HepG2 (cell line): Measurements from ENCODE around the gene ZFHX3. TPM values are rescaled to one million over a fixed set of nuclear protein-coding genes. Genes with fewer than 3 reads are reported as not detected.

Experiments used
- DPF2 ChIP-seq: sonication (generic); formaldehyde crosslinking; IDR thresholded peaks from 2 replicates; pipeline ENCODE4 v1.4.0; 2020; ENCODE audit warnings: mild to moderate bottlenecking, low read depth, missing genetic modification reagents, borderline replicate concordance
- ETV6 ChIP-seq: sonication (generic); formaldehyde crosslinking; conservative IDR thresholded peaks from 2 replicates; pipeline ENCODE4 v1.4.0; 2020; ENCODE audit warnings: missing genetic modification reagents
- GLMP ChIP-seq: sonication (generic); formaldehyde crosslinking; IDR thresholded peaks from 2 replicates; pipeline ENCODE4 v1.9.0; 2021; ENCODE audit warnings: missing genetic modification reagents, mild to moderate bottlenecking, borderline replicate concordance
- KDM1A ChIP-seq: IDR thresholded peaks from 2 replicates; pipeline ENCODE4 v1.6.1; 2016; ENCODE audit warnings: missing compliant biosample characterization
- MXI1 ChIP-seq: IDR thresholded peaks from 3 replicates; pipeline ENCODE4 v1.6.1; 2012; ENCODE audit warnings: low read depth, low read length, inconsistent platforms, borderline replicate concordance
- NBN ChIP-seq: fragments of 450-650 bp; conservative IDR thresholded peaks from 2 replicates; pipeline ENCODE4 v1.6.1; 2017
- RAD21 ChIP-seq: fragments of 450-650 bp; formaldehyde crosslinking; IDR thresholded peaks from 2 replicates; pipeline ENCODE4 v1.5.0; 2020; ENCODE audit warnings: mild to moderate bottlenecking
- XRCC5 ChIP-seq: fragments of 200-400 bp; formaldehyde crosslinking; optimal IDR thresholded peaks from 2 replicates; pipeline ENCODE3; 2017; ENCODE audit warnings: mild to moderate bottlenecking, low read length
- ZBTB14 ChIP-seq: sonication (generic); formaldehyde crosslinking; IDR thresholded peaks from 2 replicates; pipeline ENCODE4 v1.4.0; 2020; ENCODE audit warnings: missing genetic modification reagents
- ZBTB8A ChIP-seq: sonication (generic); formaldehyde crosslinking; IDR thresholded peaks from 2 replicates; pipeline ENCODE4 v1.4.0; 2020; ENCODE audit warnings: mild to moderate bottlenecking, low read depth, missing genetic modification reagents, borderline replicate concordance
- ZNF382 ChIP-seq: sonication (generic); formaldehyde crosslinking; IDR thresholded peaks from 2 replicates; pipeline ENCODE4 v1.5.0; 2020; ENCODE audit warnings: missing genetic modification reagents, mild to moderate bottlenecking, borderline replicate concordance
- ZNF513 ChIP-seq: sonication (generic); formaldehyde crosslinking; conservative IDR thresholded peaks from 2 replicates; pipeline ENCODE4 v1.5.0; 2020; ENCODE audit warnings: missing genetic modification reagents
- ZNF580 ChIP-seq: IDR thresholded peaks from 2 replicates; pipeline ENCODE4 v1.6.1; 2016; ENCODE audit warnings: low read depth, borderline replicate concordance
- ZNF616 ChIP-seq: sonication (generic); formaldehyde crosslinking; IDR thresholded peaks from 2 replicates; pipeline ENCODE4 v1.5.0; 2020; ENCODE audit warnings: low read depth, mild to moderate bottlenecking, missing genetic modification reagents
- ZNF646 ChIP-seq: sonication (generic); formaldehyde crosslinking; IDR thresholded peaks from 2 replicates; pipeline ENCODE4 v1.9.0; 2021; ENCODE audit warnings: mild to moderate bottlenecking, missing genetic modification reagents
- ZNF747 ChIP-seq: sonication (generic); formaldehyde crosslinking; IDR thresholded peaks from 2 replicates; pipeline ENCODE4 v1.8.1; 2023; ENCODE audit warnings: missing genetic modification reagents, mild to moderate bottlenecking, borderline replicate concordance
- ZNF879 ChIP-seq: sonication (generic); formaldehyde crosslinking; IDR thresholded peaks from 2 replicates; pipeline ENCODE4 v1.8.1; 2023; ENCODE audit warnings: missing genetic modification reagents
- polyA plus RNA-seq, 8 experiments: library from polyadenylated mRNA; depleted of rRNA in 3 of 8; stranded (reverse) in 7 of 8; unstranded in 1 of 8; fragments of >200 nt; fragmentation: Illumina TruSeq in 4 of 8; extraction: Trizol in 4 of 8; gene quantifications; 2 replicates each; pipeline versions ENCODE4 v1.2.1 to v1.2.3, GENCODE V29; 2011 to 2016; ENCODE audit warnings: low read depth in 4 of 8, missing spikeins in 1 of 8, mixed read lengths in 1 of 8; ENCODE audit not compliant: insufficient read depth in 1 of 8
- total RNA-seq, 5 experiments: library from RNA; depleted of rRNA; stranded (reverse); fragments of >200 nt; fragmentation: Illumina TruSeq; extraction: Trizol; gene quantifications; 2 replicates each; pipeline ENCODE4 v1.2.3, GENCODE V29; 2016; ENCODE audit warnings: low read depth in 1 of 5

The ZFHX3 gene
- total and polyA plus RNA-seq, 2 of the 13 experiments (the other 11 are each of a cell fraction or from before 2014, with no cell fraction given), result 5.0 to 6.0 TPM

GRCh38 chr16:73057291-73058210 is 9.6 kb upstream of the ZFHX3 start (continued):
- TF ChIP-seq ZNF616 (CRISPR knock-in tag), result no peak
- peak; percentile 69 for TF ChIP-seq RAD21 (CRISPR knock-in tag)
- no peak for TF ChIP-seq ZNF747 (CRISPR knock-in tag)
- TF ChIP-seq KDM1A (CRISPR knock-in tag), result no peak; the same call in 1 of the 2 replicates
- TF ChIP-seq ZBTB14 (CRISPR knock-in tag), result peak; percentile 71
- TF ChIP-seq DPF2 (CRISPR knock-in tag), result no peak
- peak; percentile 55 for TF ChIP-seq XRCC5
- TF ChIP-seq GLMP (CRISPR knock-in tag), result no peak
- TF ChIP-seq MXI1, result no peak
- TF ChIP-seq ZNF646, result no peak
- TF ChIP-seq ZBTB8A (CRISPR knock-in tag), result no peak
- TF ChIP-seq ZNF580 (CRISPR knock-in tag), result no peak
- TF ChIP-seq ETV6 (CRISPR knock-in tag), result no peak
- no peak for TF ChIP-seq ZNF879 (CRISPR knock-in tag)
- TF ChIP-seq NBN, result no peak
- TF ChIP-seq ZNF382 (CRISPR knock-in tag), result no peak
- no peak for TF ChIP-seq ZNF513 (CRISPR knock-in tag)
